ENCODE results near the gene ADAT3.

DNA sequence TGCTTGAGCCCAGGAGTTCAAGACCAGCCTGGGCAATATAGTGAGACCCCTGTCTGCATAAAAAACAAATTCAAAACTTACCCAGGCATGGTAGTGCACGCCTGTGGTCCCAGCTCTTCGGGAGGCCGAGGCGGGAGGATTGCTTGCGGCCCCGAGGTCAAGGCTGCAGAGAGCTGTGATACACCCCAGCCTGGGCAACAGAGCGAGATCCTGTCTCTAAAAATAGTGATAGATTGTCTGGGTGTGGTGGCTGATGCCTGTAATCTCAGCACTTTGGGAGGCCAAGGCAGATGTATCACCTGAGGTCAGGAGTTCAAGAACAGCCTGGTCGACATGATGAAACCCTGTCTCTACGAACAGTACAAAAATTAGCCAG, 37.9 kb upstream of the ADAT3 start:
- TF ChIP-seq NFIC (IDR thresholded peaks at IDR 0.05; ENCODE audit: borderline replicate concordance), result no peak
- TF ChIP-seq, protein P1, sequence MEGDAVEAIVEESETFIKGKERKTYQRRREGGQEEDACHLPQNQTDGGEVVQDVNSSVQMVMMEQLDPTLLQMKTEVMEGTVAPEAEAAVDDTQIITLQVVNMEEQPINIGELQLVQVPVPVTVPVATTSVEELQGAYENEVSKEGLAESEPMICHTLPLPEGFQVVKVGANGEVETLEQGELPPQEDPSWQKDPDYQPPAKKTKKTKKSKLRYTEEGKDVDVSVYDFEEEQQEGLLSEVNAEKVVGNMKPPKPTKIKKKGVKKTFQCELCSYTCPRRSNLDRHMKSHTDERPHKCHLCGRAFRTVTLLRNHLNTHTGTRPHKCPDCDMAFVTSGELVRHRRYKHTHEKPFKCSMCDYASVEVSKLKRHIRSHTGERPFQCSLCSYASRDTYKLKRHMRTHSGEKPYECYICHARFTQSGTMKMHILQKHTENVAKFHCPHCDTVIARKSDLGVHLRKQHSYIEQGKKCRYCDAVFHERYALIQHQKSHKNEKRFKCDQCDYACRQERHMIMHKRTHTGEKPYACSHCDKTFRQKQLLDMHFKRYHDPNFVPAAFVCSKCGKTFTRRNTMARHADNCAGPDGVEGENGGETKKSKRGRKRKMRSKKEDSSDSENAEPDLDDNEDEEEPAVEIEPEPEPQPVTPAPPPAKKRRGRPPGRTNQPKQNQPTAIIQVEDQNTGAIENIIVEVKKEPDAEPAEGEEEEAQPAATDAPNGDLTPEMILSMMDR (IDR thresholded peaks at IDR 0.05), result no peak
- no peak for TF ChIP-seq SMC3 (IDR thresholded peaks at IDR 0.05; ENCODE audit: low read depth, low read length)
- no peak for TF ChIP-seq JUND (IDR thresholded peaks at IDR 0.05)
- TF ChIP-seq EP300 (IDR thresholded peaks at IDR 0.05; ENCODE audit: borderline replicate concordance in 1 of 2, low read depth in 1 of 2, low read length in 1 of 2), result no peak
